HG03575 (cell line): ENCODE measurements around the gene RAI14.
"Not testable (repeated sequence)": the region's sequence is repeated elsewhere in the genome, so short reads cannot be mapped to it uniquely, and the experiment has no call there.

Experiments
- ATAC-seq: cut with Tn5 transposase; IDR thresholded peaks from one replicate; pipeline ENCODE4 v1.9.1; 2021; ENCODE audit not compliant: unreplicated experiment, insufficient number of reproducible peaks, low FRiP score; ENCODE audit errors: extremely low read depth

RAI14 gene

DNA sequence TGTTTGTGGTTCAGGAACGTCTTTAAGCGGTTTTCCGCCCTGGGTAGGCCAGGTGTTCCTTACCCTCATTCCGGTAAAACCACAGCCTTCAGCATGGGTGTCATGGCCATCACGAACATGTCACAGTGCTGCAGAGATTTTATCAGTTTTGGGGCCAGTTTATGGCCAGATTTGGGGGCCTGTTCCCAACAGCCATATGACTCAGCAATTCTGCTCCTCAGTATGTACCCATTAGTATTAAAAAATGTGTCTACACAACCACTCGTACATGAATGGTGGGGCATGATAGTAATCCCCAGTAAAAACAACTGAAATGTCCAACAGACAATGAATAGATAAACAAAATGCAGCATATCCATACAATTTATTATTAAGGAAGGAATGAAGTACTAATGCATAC, 130.9 kb downstream of the RAI14 start:
- no peak for ATAC-seq

GRCh38 chr5:34789021-34789531, 132.9 kb downstream of the RAI14 start:
- ATAC-seq, result no peak

GRCh38 chr5:34789639-34790038, 133.5 kb downstream of the RAI14 start:
- no peak for ATAC-seq

- no peak for ATAC-seq
These were observed 133.9 kb downstream of the RAI14 start for GRCh38 chr5:34790069-34790468.

- no peak for ATAC-seq
These were observed 135.7 kb downstream of the RAI14 start for GRCh38 chr5:34791761-34792244.

DNA sequence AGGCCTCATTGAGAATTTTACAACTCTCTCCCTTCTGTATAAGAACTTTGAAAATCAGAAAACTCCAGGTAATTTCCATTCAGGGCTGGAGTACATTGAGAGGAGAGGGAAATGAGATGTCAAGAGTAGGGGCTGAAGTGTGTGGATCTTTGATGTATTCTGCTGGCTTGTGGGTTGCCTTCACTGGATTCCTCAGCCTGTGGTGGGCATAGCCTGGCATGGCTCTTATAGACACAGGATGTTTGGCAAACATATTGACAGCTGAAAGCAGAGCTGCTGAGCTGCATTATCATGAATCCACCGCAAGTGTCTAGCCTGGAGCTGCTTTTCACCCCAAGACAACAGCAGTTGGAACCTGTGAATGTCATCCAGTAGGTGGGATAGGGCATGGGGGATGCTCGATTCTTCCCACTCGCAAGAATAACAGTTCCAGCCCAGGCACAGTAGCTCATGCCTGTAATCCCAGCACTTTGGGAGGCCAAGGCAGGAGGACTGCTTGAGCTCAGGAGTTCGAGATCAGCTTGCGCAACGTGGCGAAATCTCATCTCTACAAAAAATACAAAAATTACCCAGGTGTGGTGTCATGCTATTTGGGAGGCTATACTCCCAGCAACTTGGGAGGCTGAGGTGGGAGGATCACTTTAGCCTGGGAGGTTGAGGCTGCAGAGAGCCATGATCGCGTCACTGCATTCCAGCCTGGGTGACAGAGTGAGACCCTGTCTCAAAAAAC, 146.9 kb downstream of the RAI14 start:
- no peak for ATAC-seq

GRCh38 chr5:34803974-34804732, 148.0 kb downstream of the RAI14 start:
- no peak for ATAC-seq

DNA sequence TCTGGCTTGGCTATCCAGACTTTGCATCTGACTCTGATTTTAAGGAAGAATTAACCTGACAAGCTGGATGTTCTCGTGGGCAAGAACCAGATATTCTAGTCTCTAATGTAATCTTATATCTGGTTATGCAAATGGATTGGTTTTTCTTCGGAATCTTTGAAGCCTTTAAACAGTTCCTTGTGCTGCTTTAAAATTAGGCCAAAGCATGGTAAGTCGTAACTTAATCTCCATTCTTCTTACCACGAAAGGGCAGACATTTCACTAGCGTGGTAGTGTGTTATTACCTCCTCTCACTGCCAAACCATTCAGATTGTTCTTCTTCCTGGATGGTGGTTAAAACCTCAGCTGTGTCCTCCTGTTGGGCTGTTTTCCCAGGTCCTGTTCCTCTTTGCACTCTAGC, 148.8 kb downstream of the RAI14 start:
- no peak for ATAC-seq

GRCh38 chr5:34806532-34806931, 150.4 kb downstream of the RAI14 start:
- ATAC-seq, result no peak

DNA sequence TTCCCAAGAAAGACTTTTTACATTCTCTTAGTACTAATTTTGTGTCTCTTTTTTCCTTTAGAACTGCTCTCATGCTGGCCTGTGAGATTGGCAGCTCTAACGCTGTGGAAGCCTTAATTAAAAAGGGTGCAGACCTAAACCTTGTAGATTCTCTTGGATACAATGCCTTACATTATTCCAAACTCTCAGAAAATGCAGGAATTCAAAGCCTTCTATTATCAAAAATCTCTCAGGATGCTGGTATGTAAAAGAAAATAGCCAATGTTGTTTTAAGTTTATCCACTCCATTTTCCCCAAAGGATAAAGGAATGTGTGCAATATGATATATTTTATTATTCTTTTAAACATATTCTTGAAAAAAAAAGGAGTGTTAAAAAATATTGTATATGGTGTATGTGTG, 155.6 kb downstream of the RAI14 start:
- no peak for ATAC-seq

GRCh38 chr5:34813509-34813908, 157.4 kb downstream of the RAI14 start:
- no peak for ATAC-seq

GRCh38 chr5:34817558-34818351, 161.6 kb downstream of the RAI14 start:
- no peak for ATAC-seq

DNA sequence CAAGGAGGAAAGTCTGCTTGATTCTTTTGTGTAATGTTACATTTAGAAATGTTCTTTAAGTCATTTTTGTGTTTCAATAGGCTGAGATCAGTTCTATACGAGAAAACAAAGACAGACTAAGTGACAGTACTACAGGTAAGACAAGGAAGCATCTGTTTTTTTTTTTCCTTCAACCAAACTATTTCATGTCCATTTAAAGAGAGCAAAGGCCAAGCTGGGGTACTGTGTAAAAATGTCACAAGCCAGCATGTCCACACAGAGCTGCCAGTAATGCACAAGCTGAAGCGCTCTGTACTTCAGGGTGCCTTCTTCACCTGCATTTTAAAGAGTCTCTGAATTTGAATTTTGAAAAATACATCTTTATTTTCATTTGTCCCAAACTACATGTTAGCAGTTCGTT, 162.6 kb downstream of the RAI14 start:
- no peak for ATAC-seq

DNA sequence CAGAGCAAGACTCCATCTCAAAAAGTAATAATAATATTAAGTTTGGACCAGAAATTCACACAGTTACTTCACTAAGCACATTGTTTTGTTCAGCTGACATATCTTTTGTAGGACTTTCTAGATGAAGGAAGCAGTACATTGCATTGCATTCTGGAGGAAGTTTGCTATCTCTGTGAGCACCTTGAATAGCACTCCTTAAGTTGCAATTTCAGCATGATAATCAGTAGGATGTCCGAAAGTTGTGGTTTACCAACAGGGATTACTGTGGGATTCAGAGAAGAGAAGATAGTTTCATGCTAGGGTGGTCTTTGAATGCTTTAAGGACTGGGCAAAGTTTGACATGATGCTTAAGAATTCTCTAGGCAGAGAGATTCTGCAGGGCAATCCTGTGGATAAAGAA, 164.5 kb downstream of the RAI14 start:
- ATAC-seq, result no peak

DNA sequence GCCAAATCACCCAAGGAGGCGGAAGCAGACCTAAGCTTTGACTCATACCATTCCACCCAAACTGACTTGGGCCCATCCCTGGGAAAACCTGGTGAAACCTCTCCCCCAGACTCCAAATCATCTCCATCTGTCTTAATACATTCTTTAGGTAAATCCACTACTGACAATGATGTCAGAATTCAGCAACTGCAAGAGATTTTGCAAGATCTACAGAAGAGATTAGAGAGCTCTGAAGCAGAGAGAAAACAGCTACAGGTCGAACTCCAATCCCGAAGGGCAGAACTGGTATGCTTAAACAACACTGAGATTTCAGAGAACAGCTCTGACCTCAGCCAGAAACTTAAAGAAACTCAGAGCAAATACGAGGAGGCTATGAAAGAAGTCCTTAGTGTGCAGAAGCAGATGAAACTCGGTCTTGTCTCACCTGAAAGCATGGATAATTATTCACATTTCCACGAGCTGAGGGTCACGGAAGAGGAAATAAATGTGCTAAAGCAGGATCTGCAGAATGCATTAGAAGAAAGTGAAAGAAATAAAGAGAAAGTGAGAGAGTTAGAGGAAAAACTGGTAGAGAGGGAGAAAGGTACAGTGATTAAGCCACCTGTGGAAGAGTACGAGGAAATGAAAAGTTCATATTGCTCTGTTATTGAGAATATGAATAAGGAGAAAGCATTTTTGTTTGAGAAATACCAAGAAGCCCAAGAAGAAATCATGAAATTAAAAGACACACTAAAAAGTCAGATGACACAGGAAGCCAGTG, 167.0 kb downstream of the RAI14 start:
- ATAC-seq, result no peak

DNA sequence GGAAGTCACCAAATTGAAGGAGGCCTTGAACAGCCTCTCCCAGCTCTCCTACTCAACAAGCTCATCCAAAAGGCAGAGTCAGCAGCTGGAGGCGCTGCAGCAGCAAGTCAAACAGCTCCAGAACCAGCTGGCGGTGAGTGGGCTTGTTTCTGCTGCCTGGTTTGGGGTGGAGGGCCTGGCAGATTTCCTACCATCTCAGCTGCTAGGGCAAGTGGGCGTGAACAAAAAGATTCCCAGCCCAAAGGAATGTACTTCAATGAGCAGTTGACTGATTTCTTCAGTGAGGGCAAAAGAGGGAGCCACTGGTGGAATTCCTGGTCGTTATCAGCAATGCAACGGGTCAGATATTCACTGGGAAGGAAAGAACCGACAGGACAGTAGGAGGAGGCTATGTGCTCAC, 170.2 kb downstream of the RAI14 start:
- no peak for ATAC-seq

- ATAC-seq, result no peak
These were observed 171.7 kb downstream of the RAI14 start for GRCh38 chr5:34827588-34828506.

DNA sequence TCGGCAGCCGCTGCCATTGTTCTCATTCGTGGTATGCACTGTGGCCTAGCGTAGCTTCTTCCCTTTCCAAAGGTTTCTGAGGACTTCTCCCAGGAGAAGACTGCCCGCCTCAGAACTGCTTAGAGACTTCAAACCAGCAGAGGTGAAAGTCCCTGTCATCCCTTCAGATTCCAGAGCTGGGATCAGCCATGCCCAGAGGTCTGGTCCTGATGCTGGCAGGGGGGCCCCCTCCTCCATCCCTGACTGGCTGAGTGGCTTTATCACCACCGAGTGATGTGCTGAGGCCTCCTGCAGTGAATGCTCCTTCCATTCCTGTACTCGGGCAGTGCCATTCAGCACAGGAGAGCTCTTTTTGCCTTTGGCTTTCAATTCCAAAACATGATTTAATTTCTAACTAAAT, 174.7 kb downstream of the RAI14 start:
- not testable (repeated sequence) for ATAC-seq
